ENCODE results near the gene CTNND2. TPM values are rescaled to one million over a fixed set of nuclear protein-coding genes. Genes with fewer than 3 reads are reported as not detected.

The CTNND2 gene
- total RNA-seq, 4 donors from 2014 or later = 0.18 to 14.9 (median 0.47) TPM; not detected in 1

Small RNAs within 50 kb of the gene (small RNA-seq; reads per million reads assigned to genes)
- 0 reads per million in 2 donors for gene RNU6-429P

Data from Peyer's patch (tissue), 4 donors.